ENCODE results near the gene CEP70.
"Not testable (repeated sequence)": the region's sequence is repeated elsewhere in the genome, so short reads cannot be mapped to it uniquely, and the experiment has no call there.

CEP70 gene, protein sequence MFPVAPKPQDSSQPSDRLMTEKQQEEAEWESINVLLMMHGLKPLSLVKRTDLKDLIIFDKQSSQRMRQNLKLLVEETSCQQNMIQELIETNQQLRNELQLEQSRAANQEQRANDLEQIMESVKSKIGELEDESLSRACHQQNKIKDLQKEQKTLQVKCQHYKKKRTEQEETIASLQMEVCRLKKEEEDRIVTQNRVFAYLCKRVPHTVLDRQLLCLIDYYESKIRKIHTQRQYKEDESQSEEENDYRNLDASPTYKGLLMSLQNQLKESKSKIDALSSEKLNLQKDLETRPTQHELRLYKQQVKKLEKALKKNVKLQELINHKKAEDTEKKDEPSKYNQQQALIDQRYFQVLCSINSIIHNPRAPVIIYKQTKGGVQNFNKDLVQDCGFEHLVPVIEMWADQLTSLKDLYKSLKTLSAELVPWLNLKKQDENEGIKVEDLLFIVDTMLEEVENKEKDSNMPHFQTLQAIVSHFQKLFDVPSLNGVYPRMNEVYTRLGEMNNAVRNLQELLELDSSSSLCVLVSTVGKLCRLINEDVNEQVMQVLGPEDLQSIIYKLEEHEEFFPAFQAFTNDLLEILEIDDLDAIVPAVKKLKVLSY

DNA sequence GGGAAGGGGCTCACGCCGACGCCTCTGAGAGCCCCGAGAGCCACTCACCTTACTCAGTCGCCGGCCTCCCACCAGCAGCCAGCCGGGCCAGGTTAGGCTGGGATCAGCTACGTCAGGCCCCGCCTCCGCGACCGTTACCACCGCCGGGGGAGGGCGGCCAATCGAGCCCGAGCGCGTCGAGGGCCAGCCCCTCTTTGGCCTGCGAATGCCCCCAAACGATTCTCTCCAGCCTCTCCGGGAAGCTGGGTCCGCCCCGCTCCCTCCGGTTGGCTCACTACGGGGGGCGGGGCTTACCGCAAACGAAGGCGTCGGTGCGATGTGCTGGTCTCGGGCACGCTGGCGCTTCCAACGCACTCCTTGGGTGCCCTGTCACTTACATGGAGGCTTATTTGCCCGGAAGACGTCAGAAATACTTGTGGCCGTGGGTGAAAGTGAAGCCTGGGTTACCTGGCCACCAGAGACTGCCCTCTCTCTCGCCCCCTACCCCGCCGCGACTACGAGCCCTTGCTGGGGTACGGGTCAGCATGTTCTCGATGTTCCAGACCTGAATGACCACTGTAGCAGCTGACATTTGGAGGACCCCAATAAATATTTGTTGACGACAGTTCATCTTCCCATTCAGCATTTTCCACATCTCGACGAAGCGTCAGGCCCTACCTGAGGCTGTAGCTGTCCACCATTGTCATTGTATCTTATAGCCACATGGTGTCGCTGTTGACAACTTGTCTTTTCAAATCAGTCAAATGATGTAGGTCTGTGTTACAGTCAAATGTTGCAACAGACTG lies at the start of gene CEP70:
CEP70 (minus strand) TSS at position 111 of the 785 bp plus-strand sequence. CDS start 21,333 bp downstream, outside the sequence.
- no peak for DNase-seq

DNA sequence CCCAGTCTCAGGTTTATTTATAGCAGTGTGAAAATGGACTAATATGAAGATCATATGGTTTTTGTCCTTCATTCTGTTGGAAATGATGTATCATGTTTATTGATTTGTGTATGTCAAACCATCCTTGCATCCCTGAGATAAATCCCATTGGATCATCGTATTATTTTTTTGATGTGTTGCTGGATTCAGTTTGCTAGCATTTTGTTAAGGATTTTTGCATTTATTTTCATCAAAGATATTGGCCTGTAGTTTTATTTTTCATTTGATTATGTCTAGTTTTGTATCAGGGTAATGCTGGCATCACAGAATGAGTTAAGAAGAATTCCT lies 48.8 kb upstream of the CEP70 start:
- DNase-seq: no peak

DNA sequence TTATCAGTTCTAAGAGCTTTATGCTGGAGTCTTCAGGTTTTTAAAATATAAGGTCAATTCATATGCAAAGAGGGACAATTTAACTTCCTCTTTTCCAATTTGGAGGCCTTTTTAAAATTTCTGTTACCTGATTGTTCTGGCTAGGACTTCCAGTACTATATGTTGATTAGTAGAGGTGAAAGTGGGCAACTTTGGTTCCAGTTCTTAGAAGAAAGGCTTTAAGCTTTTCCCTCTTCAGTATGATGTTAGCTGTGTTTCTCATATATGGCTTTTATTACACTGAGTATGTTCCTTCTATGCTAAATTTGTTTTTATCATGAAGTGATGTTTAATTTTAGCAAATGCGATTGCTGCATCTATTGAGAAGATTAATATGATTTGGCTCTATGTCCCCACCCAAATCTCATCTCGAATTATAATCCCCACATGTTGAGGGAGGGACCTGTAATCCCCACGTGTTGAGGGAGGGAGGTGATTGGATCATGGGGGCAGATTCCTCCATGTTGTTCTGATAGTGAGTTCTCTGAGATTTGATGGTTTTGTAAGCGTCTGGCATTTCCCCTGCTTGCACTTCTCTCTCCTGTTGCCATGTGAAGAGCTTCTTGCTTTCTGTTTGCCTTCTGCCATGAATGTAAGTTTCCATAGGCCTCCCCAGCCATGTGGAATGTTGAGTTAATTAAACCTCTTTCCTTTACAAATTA lies 48.3 kb upstream of the CEP70 start:
- no peak for DNase-seq

DNA sequence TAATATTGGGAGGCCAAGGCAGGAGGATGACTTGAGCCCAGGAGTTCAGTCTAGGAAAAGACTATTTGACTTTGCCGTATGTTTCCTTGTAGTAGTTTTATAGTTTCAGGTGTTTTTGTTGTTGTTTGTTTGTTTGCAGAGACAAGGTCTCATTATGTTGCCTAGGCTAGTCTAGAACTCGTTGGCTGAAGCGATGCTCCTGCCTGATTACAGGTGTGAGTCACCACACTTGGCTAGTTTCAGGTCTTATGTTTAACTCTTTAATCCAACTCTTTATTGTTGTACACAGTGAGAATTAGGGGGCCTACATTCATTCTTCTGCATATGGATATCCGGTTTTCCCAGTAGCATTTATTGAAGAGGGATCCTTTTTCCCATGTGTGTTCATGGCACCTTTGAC lies 46.5 kb upstream of the CEP70 start:
- DNase-seq: no peak

DNA sequence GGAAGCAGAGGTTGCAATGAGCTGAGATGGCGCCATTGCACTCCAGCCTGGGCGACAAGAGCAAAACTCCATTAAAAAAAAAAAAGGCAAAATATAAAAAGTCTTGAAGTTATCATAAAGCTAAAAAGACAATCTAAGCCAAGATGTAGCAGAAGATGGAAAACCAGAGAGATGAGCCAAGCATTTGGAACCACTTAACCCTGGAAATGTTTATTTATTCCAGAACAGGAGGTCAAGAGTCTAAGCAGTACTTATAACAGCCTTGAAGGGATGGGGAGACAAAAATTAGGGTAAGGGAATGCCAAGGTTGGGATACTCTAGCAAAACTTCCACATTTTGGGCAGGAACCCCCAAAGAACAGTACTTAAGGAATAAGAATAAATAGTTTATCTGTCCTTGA lies 44.6 kb upstream of the CEP70 start:
- no peak for DNase-seq

DNA sequence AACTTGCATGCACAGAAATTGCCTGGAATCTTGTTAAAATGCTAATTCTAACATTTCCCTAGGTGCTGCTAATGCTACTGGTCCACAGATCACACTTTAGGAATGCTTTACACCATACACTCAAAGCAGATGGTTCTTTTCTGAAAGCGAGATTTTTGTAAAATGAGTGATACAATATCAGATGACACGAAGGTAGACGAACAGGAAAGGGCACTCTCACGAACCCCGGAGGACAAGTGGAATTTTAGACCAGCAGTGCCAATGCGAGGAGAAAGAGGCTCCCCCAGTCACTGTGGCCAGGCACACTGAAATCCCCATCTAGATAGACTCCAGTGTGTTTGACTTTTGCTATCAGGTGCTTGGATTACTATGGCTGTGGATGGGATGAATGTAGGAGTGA lies 35.5 kb upstream of the CEP70 start:
- no peak for DNase-seq

DNA sequence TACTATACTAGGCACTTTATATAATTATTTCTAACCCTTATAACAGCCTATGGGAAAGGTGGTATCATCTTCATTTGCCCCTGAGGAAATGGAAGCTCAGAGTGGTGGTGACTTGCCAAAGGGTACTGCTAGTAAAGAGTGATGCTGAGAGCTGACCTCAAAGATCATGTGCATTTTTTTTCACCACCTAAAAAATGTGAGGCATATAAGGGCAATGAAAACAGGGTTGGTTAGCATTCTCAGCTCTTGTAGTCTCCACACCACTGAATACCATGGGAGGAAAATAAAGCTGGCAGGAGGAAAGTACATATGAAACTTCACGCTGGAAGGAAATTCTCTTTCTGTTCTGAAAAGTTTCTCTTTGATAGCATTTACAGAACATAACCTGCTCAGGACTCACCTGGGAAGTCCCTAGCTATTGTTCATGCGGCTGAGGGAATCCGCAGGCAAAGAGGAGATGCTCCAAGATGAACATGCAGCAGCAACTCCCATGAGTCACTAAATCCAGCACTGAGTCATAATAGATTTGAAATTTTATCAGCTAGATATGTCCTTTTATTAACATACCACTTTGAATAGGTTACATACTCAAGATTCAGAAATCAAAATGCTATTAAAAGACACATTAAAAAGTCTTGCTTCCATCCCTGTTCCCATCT lies 31.8 kb upstream of the CEP70 start:
- no peak for DNase-seq

DNA sequence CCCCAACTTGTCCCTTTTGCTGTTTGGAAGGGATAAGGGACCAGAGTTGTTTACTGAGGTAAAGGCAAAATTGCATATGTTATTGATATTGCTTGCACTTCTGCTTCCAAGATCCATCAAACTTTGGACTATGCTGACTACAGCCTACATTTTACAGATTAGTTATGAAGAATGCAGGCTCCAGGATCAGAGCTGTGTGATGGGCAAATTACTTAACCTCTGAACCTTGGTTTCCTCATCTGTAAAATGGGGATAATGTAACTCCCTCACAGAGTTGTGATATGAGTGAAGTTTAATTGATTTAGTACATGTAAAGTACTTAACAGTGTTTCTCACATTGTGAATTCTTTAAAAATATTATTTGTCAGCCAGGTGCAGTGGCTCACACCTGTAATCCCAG lies 30.5 kb upstream of the CEP70 start:
- no peak for DNase-seq

DNA sequence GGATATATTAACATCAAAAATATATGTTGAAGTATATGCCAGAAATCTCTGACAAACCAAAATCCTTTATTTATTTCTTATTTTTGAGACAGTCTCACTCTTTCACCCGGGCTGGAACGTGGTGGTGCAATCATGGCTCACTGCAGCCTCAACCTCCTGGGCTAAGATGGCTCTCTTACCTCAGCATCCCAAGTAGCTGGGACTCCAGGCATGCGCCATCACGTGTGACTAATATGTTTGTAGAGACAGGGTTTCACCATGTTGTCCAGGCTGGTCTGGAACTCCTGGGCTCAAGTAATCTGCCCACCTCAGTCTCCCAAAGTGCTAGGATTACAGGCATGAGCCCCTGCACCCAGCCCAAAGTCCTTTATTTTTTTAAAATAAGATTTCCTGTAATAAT lies 26.4 kb upstream of the CEP70 start:
- no peak for DNase-seq

DNA sequence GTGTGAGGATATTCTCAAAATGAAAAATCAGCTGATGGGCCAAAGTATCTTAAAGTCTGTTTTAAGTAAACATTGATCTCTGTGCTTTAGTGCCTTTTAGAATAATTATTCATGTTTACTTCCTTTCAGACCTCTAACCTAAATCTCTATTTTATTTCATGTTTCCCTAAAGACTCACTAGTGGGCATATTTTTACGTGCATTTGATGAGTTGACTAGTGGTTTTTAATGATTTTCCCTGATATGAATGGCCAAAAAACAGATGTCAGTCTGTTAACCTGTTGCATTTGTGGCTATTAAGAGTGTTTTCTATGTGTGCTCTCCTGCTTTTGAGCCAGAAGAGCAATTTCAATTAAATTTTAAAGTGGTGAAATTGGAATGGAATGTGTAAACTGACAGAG lies 21.4 kb upstream of the CEP70 start:
- no peak for DNase-seq

DNA sequence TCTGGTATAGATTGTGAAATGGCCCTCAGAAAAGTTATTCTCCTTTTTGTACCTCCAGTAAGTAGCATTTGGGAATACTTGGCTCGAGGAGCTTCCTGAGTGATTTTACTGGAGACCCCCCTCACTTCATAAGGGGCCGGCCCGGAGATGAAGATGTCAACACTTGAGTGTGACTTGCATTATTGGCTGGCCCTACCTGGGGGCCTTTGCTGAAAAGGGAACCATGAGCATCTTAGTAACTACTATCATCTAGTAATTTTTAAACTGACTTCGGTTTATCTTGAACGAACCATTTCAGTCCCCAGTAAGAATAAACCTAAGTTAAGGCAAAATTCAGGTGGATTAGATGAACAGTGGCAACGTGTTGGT lies 15.8 kb upstream of the CEP70 start:
- DNase-seq: no peak

DNA sequence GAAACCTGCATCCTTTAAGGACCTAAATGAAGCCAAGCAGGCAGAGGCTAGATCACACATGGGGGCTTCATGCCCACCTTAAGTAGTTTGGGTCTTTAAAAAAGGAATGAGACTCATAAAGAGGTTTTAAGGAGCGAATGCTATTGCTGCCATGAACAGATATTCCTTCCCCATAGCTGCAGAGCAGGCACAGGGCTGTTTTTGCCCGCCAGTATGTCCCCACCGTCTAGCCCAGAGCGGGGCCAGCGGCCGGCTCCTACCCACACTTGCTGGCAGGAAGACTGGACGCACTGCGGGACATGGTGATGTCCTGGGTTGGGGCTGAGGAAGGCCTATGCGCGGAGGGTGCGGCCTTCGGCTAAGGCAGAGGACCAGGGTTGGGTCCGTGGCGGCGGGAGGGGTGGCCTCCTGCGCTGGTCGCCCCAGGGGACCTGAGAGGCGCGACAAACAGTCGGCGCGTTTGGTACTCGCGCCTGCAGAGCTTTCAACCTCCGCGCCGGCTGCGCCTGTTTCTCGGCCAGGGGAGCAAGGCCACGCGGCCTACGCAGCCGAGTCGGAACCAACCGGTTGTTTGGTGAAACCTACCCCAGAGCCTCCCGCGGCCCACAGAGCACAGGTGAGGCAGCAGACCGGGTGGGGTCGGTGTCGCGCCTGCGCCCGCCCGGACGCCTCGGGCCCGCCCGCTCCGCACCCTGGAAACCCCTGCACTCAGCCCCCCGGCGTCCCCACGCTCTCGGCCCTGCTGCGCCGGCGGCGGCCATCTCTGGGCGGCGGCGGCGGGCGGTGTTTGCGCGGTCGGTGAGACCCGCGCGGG lies 14.5 kb upstream of the CEP70 start, which contains the start of gene FAIM:
FAIM (plus strand) TSS at position 450 of the 814 bp plus-strand sequence. CDS start 10,956 bp downstream, outside the sequence.
- DNase-seq: no peak

DNA sequence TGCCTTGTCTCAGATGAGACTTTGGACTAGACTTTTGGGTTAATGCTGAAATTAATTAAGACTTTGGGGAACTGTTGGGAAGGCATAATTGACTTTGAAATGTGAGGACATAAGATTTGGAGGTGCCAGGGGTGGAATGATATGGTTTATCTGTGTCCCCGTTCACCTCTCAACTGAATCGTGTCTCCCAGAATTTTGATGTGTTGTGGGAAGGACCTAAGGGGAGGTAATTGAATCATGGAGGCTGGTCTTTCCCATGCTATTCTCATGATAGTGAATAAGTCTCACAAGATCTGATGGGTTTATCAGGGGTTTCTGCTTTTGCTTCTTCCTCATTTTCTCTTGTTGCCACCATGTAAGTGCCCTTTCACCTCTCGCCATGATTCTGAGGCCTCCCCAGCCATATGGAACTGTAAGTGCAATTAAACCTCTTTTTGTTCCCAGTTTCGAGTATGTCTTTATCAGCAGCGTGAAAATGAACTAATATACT lies 10.1 kb upstream of the CEP70 start:
- DNase-seq: not testable (repeated sequence)

DNA sequence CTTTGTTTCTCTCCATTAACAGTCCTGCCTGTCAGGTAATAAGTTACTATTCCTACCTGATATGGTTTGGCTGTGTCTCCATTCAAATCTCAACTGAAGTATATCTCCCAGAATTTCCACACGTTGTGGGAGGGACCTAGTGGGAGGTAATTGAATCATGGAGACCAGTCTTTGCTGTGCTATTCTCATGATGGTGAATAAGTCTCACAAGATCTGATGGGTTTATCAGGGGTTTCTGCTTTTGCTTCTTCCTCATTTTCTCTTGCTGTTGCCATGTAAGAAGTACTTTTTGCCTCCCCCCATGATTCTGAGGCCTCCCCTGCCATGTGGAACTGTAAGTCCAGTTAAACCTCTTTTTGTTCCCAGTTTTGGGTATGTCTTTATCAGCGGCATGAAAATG lies 7.6 kb upstream of the CEP70 start:
- DNase-seq: not testable (repeated sequence)

DNA sequence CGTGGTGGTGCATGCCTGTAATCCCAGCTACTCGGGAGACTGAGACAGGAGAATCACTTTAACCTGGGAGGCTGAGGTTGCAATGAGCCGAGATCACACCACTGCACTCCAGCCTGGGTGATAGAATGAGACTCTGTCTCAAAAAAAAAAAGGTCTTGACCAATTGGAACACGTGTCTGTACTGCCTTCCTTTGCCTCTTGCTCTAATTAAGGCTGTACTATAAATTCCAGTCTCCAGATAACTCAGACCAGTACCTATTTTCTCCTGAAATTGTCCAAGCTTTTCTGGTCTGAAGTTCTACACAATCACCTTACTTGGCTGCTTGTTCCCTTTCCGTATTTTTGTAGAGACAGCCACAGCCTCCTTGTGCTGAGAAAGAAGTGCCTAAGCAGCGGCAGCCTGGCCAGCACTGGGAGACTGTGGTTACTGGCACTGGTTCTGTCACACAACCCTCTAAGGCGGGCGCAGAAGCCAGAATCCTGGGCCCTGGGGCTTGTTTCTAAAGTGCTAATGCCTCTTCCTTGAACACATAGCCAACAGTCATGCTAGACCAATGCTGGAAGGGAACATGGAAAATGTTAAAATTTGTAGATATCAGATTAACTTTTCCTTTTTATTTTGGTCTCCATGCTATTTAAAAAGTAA lies 6.2 kb upstream of the CEP70 start:
- DNase-seq: no peak

DNA sequence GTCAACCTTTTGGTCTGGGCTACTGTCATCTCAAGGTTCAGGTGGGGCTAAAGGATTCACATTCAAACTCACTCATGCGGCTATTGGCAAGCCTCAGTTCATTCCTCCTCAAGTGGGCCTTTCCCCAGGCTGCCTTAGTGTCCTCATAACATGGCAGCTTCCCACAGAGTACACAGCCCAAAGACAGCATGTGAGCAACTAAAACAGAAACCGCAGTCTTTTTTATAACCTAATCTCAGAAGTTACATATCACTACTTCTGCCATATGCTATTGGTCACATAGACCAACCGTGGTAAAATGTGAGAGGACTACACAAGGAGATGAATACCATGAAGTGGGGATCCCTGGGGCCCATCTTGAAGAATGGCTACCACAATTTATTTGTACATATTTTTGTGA lies 4.5 kb upstream of the CEP70 start:
- DNase-seq: no peak

DNA sequence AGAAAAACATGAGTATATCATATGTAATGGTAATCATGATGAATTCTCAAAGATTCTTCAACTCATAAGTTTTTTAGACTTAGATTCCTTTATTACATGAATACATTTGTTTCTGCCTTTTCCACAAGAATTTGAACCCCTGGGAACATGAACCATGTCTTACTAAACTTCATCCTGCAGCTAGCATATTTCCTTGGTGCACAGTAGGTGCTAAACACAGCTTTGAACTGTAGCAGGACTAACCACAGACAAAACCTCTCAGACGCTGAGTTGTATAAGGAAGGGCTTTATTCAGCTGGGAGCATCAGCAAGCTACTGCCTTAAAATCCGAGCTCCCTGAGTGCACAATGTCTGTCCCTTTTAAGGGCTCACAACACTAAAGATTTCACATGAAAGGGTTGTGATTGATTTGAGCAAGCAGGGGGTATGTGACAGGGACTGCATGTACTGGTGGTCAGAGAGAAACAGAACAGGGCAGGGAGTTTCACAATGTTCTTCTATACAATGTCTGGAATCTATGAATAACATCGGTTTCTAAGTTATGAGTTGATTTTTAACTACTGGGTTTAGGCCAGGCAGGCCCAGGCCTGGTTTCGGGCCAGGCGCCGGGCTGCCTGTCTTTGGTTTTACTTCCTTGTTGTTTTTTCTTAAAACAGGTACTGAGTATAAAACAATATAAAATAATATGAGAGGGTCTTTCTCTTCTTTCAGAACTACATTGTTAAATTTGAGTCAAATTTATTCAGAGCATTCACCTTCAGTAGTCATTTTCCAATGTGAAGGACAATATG lies 3.3 kb upstream of the CEP70 start:
- not testable (repeated sequence) for DNase-seq

DNA sequence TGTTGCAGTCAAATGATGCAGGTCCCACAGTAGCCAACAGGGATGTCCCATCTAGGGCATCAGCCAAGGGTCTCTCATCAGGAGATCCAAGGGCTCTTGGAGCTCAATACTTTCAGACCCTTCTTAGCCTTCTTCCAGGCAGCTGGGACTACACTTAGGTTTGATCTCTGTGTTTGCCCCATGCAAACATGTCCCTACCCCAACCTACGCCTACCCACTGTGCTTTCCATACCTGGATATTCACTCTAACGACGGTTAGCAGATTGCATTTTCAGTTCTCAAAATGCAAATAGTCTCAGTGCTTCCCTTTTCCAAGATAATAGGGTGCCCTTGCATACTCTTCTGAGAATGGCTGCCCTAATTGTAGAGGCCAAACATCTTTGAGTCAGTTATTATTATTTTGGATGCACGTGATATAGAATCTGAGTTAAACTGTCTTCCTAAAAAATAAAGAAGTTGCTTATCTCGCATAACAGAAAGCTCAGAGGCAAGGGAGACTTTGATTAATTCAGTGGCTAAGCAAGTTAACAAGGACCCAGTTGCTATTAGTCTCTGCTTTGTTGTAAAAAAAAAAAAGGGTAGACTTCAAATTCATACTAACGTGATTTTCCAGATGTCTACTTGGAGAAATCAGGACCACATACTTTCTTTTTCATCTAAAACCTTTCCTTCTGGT lies 1.0 kb upstream of the CEP70 start:
- no peak for DNase-seq

DNA sequence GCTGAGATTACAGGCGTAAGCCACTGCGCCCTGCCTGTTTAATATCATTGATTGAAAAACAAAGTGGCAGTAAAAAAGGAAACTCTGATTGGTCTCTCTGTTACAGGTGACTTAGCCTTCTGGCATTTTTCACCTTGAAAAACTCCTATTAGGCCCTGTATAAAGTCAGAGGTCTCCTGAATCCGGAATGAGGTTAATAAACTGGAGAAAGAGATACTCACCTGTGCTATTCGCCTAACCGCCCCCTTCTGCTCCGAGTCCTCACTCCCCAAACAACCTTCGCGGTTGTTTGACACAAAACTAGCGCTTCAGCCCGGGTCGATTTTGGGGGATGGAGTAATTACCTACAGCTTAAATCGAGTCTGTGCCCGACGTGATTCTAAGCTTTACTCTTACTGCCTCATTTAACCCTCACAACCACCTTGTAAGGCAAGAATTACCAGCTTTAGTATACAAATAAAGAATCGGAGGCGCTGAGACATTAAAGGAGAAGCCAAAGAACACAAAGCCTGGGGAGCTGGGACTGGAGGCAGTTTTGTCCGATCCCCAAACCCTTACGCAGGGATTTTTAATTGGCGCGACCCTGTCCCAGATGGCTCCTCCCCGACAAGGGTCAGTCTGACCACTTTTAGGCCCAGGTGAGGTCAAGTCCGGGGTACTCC lies 441 bp downstream of the CEP70 start:
- DNase-seq: no peak

All from NCI-H2029 treated with DMSO at 0.1 percent for 48 hours (cell line).